ENCODE measurements around the gene UVRAG.
"Not testable (repeated sequence)": the region's sequence is repeated elsewhere in the genome, so short reads cannot be mapped to it uniquely, and the experiment has no call there.

The UVRAG gene

GRCh38 chr11:76077575-76078150, 262.7 kb downstream of the UVRAG start:
- peak; percentile 39 to 69 (median 54) for DNase-seq

GRCh38 chr11:76081084-76081483, 266.1 kb downstream of the UVRAG start:
- not testable (repeated sequence) for DNase-seq

- no peak for DNase-seq
These were observed 268.8 kb downstream of the UVRAG start for GRCh38 chr11:76083563-76084451.

DNA sequence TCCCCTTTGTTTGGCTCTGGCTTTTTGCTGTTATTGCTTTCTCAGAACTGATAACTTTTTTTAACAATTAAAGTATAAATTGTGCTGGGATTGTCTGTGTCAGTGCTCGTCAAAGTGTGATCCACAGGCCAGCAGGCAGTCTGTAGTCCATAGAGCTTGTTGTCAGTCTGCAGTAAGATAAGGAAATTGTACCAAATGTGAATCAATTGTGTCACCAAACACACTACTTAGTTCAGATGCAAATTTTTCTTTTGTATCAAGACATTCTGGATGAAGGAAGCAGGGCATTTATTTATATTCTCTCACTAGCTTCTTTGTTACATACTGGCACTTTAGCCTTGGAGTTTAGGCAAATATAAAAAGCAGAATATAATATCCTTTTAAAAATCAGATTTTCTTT, 270.3 kb downstream of the UVRAG start:
- DNase-seq: no peak

DNA sequence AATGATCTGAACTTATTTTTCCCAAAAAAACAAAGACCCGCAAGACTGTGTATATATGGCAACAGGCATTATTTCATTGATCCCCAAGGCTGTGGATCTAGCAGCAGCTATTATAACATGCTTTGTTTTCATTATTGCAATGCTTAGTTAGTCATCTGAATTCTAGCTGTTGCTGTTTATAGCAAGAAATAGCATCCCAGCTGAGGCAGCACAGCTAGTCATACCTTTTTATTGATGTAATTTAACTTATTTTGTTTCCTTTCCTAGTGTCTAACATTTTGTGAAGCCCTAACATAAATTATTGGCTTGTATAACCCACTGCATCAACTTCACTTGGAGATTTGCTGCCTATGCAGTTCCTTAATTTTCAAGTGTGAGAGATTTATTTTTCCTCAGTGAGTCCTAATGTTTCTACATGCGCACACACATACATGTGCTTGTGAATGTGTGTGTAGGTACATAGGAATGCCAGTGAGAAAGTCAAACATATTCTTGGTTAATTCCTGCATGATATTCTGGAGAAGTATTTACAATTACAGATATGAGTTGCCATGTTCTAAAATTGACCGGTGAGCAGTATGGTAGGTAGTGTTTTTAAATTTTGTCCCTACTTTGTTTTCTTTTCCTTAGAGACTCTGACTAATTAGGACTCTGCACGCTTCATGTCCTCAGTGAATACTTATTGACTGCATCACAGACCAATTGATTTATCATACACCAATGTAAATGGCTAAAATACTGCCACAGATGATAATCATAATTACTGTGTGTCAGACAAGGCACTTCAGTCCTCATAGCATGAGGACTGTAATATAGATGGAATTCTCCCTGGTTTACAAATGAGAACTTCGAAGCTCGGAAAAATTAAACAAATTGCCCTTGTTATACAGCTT, 272.0 kb downstream of the UVRAG start:
- no peak for DNase-seq

DNA sequence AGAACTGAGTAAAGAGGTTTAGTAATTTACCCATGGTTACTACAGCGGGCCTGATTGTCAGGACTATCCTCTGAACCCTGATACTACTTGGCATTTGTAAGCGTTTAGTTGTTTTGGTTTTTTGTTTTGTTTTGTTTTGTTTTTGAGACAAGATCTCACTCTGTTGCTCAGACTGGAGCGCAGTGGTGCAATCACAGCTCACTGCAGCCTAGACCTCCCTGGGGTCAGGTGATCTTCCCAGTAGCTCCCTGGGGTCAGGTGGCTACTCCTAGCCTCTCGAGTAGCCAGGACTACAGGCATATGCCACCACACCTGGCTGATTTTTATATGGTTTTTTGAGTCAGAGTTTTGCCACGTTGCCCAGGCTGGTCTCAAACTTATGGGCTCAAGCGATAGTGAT, 272.7 kb downstream of the UVRAG start:
- no peak for DNase-seq

DNA sequence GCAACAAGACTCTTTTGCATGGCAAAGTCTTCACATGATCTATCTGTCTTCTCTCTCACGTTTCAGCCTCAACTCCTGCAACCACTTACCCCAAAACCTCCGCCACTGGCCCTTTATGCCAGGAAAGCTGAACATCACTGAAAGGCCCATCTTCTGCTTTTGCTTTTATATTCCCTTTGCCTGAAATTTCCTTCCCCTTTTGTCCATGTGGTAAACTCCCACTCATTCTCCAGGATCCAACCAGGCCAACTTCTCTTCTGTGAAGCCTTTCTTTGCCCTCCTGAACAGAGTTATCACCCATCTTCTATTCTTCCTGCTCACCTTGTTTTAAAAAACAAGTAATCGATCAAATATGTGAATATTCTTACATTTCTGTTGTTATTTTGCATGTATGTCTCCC, 273.5 kb downstream of the UVRAG start:
- DNase-seq: peak in 2 of 3 donors; percentile 31 to 38

DNA sequence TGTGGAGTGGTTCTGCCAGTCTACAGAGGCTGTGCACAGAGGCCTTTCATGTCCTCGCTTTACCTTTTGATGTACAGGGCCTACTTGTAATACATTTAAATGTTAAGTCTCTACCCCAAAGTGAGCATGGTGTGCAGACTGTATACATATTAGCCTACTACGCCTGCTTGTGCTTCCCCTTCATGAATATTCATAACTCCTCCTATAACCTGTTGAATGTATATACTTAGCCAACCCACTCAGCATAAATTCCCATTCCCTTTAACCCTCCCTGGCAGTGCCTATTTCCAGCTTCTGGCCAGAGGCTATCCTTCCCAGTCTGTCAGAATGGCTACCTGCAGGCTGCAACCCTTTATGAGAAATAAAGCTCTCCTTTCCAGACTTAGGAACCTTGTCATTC, 275.2 kb downstream of the UVRAG start:
- DNase-seq: no peak

- DNase-seq: no peak
These were observed 275.8 kb downstream of the UVRAG start for GRCh38 chr11:76090821-76091220.

DNA sequence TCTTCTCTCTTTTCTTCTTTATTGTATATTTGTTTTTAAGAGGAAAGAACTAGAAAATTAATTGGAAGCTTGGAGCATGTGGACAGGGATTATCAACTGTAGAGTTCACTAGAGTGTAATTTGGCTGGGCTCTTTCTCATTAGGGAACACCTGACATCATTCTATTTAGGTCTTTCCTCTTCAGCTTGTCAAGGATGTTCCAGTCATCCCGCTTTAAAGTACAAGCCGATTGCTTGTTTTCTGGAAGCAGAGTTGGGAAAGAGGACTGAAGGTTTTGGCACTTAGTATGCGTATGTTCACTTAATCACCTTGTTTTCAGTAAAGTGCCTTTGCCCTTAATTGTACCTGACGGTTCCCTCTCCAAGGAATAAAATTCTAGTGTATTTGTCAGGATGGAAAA, 279.7 kb downstream of the UVRAG start:
- no peak for DNase-seq

GRCh38 chr11:76095891-76096290, 280.9 kb downstream of the UVRAG start:
- no peak for DNase-seq

DNA sequence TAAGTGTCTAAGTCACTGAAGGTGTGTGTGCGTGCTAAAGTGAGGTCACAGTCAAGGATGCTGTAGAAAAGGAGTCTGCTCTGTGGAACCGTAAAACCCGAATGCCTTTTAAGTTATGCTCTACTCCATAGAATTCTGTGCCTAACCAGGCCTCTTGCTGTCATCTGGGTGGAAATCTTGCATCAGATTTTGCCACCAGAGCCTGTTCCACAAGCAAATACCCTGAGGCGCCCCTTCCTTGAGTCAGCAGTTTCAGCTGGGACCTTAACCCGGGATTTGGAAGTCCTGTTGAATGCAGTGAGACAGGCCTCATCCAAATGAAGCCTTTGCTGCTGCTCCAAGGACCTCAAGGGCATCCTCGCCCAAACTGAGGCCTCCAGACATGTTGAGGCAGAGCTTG, 281.5 kb downstream of the UVRAG start:
- no peak for DNase-seq

- DNase-seq: no peak
These were observed 287.8 kb downstream of the UVRAG start for GRCh38 chr11:76102802-76103201.

- DNase-seq: no peak
These were observed 288.4 kb downstream of the UVRAG start for GRCh38 chr11:76103460-76103859.

- no peak for DNase-seq
These were observed 289.3 kb downstream of the UVRAG start for GRCh38 chr11:76104285-76104684.

DNA sequence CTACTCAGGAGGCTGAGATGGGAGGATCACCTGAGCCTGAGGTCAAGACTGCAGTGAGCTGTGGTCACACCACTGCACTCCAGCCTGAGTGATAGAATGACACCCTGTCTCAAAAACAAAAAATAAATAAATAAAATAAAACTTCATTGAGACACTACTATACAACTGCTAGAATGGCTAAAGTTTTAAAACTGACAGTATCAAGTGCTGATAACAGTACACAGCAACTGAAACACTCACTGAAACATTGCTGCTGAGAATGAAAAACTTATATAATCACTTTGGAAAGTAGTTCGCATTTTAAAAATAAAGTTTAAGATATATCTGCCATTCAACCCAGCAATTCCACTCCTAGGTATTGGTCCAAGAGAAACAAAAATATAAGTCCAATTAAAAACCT, 290.6 kb downstream of the UVRAG start:
- DNase-seq: no peak

DNA sequence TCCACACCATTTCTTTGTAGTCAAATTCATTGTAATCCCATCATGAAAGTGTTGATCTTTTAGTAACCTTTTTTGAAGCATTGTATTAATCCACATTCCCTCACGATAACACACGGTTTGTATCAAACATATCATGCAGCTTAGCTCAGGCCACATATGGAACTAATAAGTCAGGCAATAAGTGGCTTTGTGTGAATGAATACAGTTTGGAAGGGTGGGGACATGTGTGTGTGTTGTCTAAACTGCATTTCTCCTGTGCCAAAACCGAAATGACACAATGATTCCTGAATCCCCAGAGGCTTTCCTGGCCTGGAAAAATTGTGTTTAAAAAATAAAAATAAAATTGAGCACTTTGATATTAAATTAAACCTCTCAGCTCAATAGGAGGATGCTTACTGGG, 293.0 kb downstream of the UVRAG start:
- no peak for DNase-seq

DNA sequence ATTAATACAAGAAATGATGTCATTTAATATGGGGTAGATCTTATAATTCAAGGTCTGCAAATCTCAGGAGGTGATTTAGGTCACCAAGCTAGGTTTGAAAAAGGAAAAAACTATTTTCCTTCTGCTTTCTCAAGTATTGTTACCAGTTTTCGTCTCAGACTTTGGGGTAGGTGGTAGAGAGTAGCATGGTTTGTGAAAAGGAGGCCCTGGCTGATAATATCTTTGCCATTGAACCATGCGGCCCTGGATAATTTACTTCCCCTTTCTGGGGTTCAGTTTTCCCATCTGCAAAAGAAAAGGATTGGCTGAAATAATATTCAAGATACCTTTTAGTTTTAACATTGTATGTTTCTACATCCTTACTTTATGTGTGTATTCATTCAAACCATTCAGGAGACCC, 299.2 kb downstream of the UVRAG start:
- no peak for DNase-seq

DNA sequence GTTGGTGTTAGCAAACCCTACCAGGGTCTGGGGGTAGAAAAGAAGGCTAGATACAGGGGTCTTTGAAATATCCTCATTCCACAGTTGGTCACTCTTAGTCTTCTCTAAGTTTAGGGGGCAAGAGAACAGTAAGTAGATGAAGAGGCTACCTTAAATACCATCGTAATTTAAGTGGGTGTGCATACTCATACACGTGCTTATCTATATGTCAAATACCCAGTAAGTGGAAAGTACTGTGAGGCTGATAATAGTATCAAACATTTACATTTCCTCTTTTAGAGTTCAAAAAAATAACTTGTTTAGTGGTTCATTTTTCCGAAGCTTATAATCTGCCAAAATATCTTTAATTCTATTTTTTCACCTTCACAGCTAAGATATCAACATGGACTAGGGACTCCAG, 300.5 kb downstream of the UVRAG start:
- DNase-seq: no peak

DNA sequence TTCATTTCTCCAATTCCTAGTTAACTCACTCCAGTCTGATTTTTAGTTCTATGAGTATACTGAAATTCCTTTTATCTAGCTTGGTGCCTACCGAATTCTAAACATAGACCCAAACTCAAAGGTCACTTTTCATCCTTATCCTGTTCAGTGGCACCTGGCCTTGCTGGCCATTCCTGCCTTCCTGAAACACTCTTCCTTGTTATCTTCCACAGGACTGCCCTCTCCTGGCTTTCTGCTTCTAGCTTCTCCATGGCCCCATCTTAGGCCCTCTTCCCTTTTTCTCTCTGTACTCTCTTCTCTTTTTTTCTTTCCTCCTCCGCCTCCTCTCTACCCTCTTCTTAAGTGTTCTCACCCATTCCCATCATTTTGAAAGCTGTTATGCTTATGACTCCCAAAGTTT, 304.0 kb downstream of the UVRAG start:
- peak in 2 of 3 donors; percentile 13 to 25 for DNase-seq

GRCh38 chr11:76119779-76120178, 304.8 kb downstream of the UVRAG start:
- peak in 1 of 3 donors; percentile 11 for DNase-seq

- no peak for DNase-seq
These were observed 305.6 kb downstream of the UVRAG start for GRCh38 chr11:76120513-76121101.

GRCh38 chr11:76123248-76123647, 308.2 kb downstream of the UVRAG start:
- peak; percentile 44 to 67 (median 56) for DNase-seq

All from suppressor macrophage treated with lipopolysaccharide for 1 hour (primary cell).